Mucosa of descending colon (tissue), 3 donors: Measurements from ENCODE around the gene SLC7A7. TPM values are rescaled to one million over a fixed set of nuclear protein-coding genes. Genes with fewer than 3 reads are reported as not detected.

Experiments
- ATAC-seq: fragments of 200-7000 bp; cut with Tn5 transposase; one replicate; pipeline ENCODE4 v1.9.1; 2020; ENCODE audit warnings: mild to moderate bottlenecking, moderate library complexity
- DNase-seq, 3 donors: peaks; one replicate each; pipeline ENCODE4 v3.0.0-alpha.2; 2020
- H3K36me3 ChIP-seq: fragments of 200-600 bp; one replicate; pipeline ENCODE4 v1.8.0; 2021; ENCODE audit warnings: low read depth, mild to moderate bottlenecking
- H3K4me1 ChIP-seq: fragments of 200-600 bp; one replicate; pipeline ENCODE4 v1.8.0; 2021; ENCODE audit warnings: low read depth, mild to moderate bottlenecking
- H3K4me3 ChIP-seq: fragments of 200-600 bp; one replicate; pipeline ENCODE4 v1.8.0; 2021; ENCODE audit warnings: mild to moderate bottlenecking
- H3K9me3 ChIP-seq: fragments of 200-600 bp; one replicate; pipeline ENCODE4 v1.8.0; 2021; ENCODE audit warnings: mild to moderate bottlenecking
- intact Hi-C, 2 donors: fragments of 100-400 bp; cut with DNase I in 1 of 2; cut with micrococcal nuclease in 1 of 2; formaldehyde crosslinking; loops; one replicate each; pipeline versions ENCODE4 v1.11.0 to v1.11.1; 2022; cut with DNase I, micrococcal nuclease
- total RNA-seq, 3 donors: library from RNA; stranded (reverse); fragmentation: NEBNext Ultra II Directional in 2 of 3; extraction: Animal tissue kit (Norgen Biotek cat#: 25700) in 2 of 3; gene quantifications; one replicate each; pipeline versions ENCODE4 v1.2.1 to v1.2.4, GENCODE V29; 2021 to 2023
- TF ChIP-seq, protein P1 (sequence below): fragments of 200-600 bp; IDR thresholded peaks from one replicate; pipeline ENCODE4 v1.8.0; 2022; ENCODE audit warnings: antibody characterized with exemption, mild to moderate bottlenecking
- donor health status: DM: no; HTN: no; CAD: no; lungs with moderate emphysema.
- donor health status: DM: no; HTN: no; CAD: no.
- donor health status: DM: no; HTN: yes; CAD: no.

SLC7A7 gene
- total RNA-seq, 3 donors from 2014 or later = 7.6 to 13.7 (median 13.2) TPM

GRCh38 chr14:22845103-22845394, 29.8 kb upstream of the SLC7A7 start:
- H3K4me1 ChIP-seq = peaks cover 5% of the 10 kb centered on the region
- H3K36me3 ChIP-seq = no peaks in the 10 kb centered on the region
- intact Hi-C loops = no loop called here
- H3K4me3 ChIP-seq = no peak overlapping the region
- TF ChIP-seq, protein P1, sequence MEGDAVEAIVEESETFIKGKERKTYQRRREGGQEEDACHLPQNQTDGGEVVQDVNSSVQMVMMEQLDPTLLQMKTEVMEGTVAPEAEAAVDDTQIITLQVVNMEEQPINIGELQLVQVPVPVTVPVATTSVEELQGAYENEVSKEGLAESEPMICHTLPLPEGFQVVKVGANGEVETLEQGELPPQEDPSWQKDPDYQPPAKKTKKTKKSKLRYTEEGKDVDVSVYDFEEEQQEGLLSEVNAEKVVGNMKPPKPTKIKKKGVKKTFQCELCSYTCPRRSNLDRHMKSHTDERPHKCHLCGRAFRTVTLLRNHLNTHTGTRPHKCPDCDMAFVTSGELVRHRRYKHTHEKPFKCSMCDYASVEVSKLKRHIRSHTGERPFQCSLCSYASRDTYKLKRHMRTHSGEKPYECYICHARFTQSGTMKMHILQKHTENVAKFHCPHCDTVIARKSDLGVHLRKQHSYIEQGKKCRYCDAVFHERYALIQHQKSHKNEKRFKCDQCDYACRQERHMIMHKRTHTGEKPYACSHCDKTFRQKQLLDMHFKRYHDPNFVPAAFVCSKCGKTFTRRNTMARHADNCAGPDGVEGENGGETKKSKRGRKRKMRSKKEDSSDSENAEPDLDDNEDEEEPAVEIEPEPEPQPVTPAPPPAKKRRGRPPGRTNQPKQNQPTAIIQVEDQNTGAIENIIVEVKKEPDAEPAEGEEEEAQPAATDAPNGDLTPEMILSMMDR = no peak
- ATAC-seq (no peak), DNase-seq (no peak)
- no peaks in the 10 kb centered on the region for H3K9me3 ChIP-seq

GRCh38 chr14:22844221-22845102, 29.2 kb upstream of the SLC7A7 start:
- intact Hi-C loops = no loop called here

GRCh38 chr14:22843123-22843925, 28.1 kb upstream of the SLC7A7 start:
- intact Hi-C loops = no loop called here

More at GRCh38 chr14:22844221-22845102, 29.2 kb upstream of the SLC7A7 start:
- H3K36me3 ChIP-seq = no peaks in the 10 kb centered on the region
- TF ChIP-seq, protein P1 = no peak
- peaks cover 5% of the 10 kb centered on the region for H3K4me1 ChIP-seq
- ATAC-seq (no peak), DNase-seq (no peak)
- H3K9me3 ChIP-seq = no peaks in the 10 kb centered on the region
- H3K4me3 ChIP-seq = no peak overlapping the region

GRCh38 chr14:22842211-22843122, 27.2 kb upstream of the SLC7A7 start:
- DNase-seq (no peak), ATAC-seq (no peak)
- H3K36me3 ChIP-seq = no peaks in the 10 kb centered on the region
- H3K4me3 ChIP-seq = no peak overlapping the region
- TF ChIP-seq, protein P1 = no peak
- peaks cover 8% of the 10 kb centered on the region for H3K4me1 ChIP-seq
- intact Hi-C loops = no loop called here
- no peaks in the 10 kb centered on the region for H3K9me3 ChIP-seq

More at GRCh38 chr14:22843123-22843925, 28.1 kb upstream of the SLC7A7 start:
- DNase-seq (no peak), ATAC-seq (no peak)
- Histone ChIP-seq H3K4me3 (no peak overlapping the region), H3K36me3 (no peaks in the 10 kb centered on the region), H3K9me3 (no peaks in the 10 kb centered on the region), H3K4me1 (peaks cover 5% of the 10 kb centered on the region)
- TF ChIP-seq, protein P1 = no peak

GRCh38 chr14:22841769-22842168, 26.5 kb upstream of the SLC7A7 start:
- Histone ChIP-seq H3K4me1 (peaks cover 5% of the 10 kb centered on the region), H3K4me3 (no peak overlapping the region), H3K9me3 (no peaks in the 10 kb centered on the region), H3K36me3 (no peaks in the 10 kb centered on the region)
- TF ChIP-seq, protein P1 = no peak
- DNase-seq (no peak), ATAC-seq (no peak)
- intact Hi-C loops = no loop called here
